Parathyroid adenoma (tissue), 2 donors: ENCODE data around the gene RIPK4.

ENCODE experiments used
- H2AFZ ChIP-seq: fragments of 300-600 bp; sonication (generic); one replicate; pipeline ENCODE4 v1.7.0; 2017; ENCODE audit warnings: antibody characterized with exemption, mild to moderate bottlenecking
- H3K27ac ChIP-seq: fragments of 300-600 bp; sonication (generic); one replicate; pipeline ENCODE4 v1.7.0; 2017
- H3K27me3 ChIP-seq: fragments of 300-600 bp; sonication (generic); one replicate; pipeline ENCODE4 v1.7.0; 2017; ENCODE audit warnings: low read length; ENCODE audit not compliant: control insufficient read depth, insufficient read depth
- H3K36me3 ChIP-seq: fragments of 300-600 bp; sonication (generic); one replicate; pipeline ENCODE4 v1.7.0; 2017; ENCODE audit warnings: low read length; ENCODE audit not compliant: control insufficient read depth, insufficient read depth
- H3K4me1 ChIP-seq: fragments of 300-600 bp; sonication (generic); one replicate; pipeline ENCODE4 v1.7.0; 2017; ENCODE audit warnings: control low read depth
- H3K4me2 ChIP-seq: fragments of 300-600 bp; sonication (generic); one replicate; pipeline ENCODE4 v1.7.0; 2017; ENCODE audit warnings: low read length
- H3K4me3 ChIP-seq: fragments of 300-600 bp; sonication (generic); one replicate; pipeline ENCODE4 v1.7.0; 2017; ENCODE audit warnings: low read depth, low read length
- H3K79me2 ChIP-seq: fragments of 300-600 bp; sonication (generic); one replicate; pipeline ENCODE4 v1.7.0; 2017; ENCODE audit warnings: control low read depth
- H3K9ac ChIP-seq: fragments of 300-600 bp; sonication (generic); one replicate; pipeline ENCODE4 v1.7.0; 2017; ENCODE audit warnings: mild to moderate bottlenecking
- H3K9me3 ChIP-seq: fragments of 300-600 bp; sonication (generic); one replicate; pipeline ENCODE4 v1.7.0; 2017; ENCODE audit warnings: low read length; ENCODE audit not compliant: control insufficient read depth
- CTCF ChIP-seq: fragments of 300-600 bp; sonication (generic); IDR thresholded peaks from one replicate; pipeline ENCODE4 v1.7.0; 2017; ENCODE audit warnings: antibody characterized with exemption, mild to moderate bottlenecking
- donor health status: primary hyperparathyroidism.

The RIPK4 gene

GRCh38 chr21:41754479-41754891 lies 12.4 kb downstream of the RIPK4 start:
- H3K9ac ChIP-seq = no peak overlapping the region
- no peak overlapping the region for H3K4me2 ChIP-seq
- no peaks in the 10 kb centered on the region for H3K4me1 ChIP-seq
- no peaks in the 10 kb centered on the region for H3K27me3 ChIP-seq
- H3K9me3 ChIP-seq = no peaks in the 10 kb centered on the region
- H3K79me2 ChIP-seq = peaks cover 2% of the 10 kb centered on the region
- no peak for TF ChIP-seq CTCF
- H3K4me3 ChIP-seq = no peak overlapping the region
- H3K36me3 ChIP-seq = no peaks in the 10 kb centered on the region
- no peak overlapping the region for H2AFZ ChIP-seq
- H3K27ac ChIP-seq = no peak overlapping the region

GRCh38 chr21:41753006-41753898 lies 13.6 kb downstream of the RIPK4 start:
- H3K27me3 ChIP-seq = no peaks in the 10 kb centered on the region
- H3K9me3 ChIP-seq = no peaks in the 10 kb centered on the region
- no peak for TF ChIP-seq CTCF
- no peaks in the 10 kb centered on the region for H3K36me3 ChIP-seq
- no peak overlapping the region for H2AFZ ChIP-seq
- H3K4me3 ChIP-seq = no peak overlapping the region
- H3K9ac ChIP-seq = no peak overlapping the region
- no peaks in the 10 kb centered on the region for H3K4me1 ChIP-seq
- H3K4me2 ChIP-seq = no peak overlapping the region
- no peak overlapping the region for H3K27ac ChIP-seq
- H3K79me2 ChIP-seq = no peaks in the 10 kb centered on the region

- no peaks in the 10 kb centered on the region for H3K27me3 ChIP-seq
- no peaks in the 10 kb centered on the region for H3K4me1 ChIP-seq
- H3K27ac ChIP-seq = no peak overlapping the region
- no peaks in the 10 kb centered on the region for H3K79me2 ChIP-seq
- no peak overlapping the region for H3K4me2 ChIP-seq
- TF ChIP-seq CTCF = no peak
- H3K9me3 ChIP-seq = no peaks in the 10 kb centered on the region
- H2AFZ ChIP-seq = no peak overlapping the region
- H3K36me3 ChIP-seq = no peaks in the 10 kb centered on the region
- no peak overlapping the region for H3K9ac ChIP-seq
- no peak overlapping the region for H3K4me3 ChIP-seq
Measured at GRCh38 chr21:41752231-41752681, 14.6 kb downstream of the RIPK4 start.

- Histone ChIP-seq H3K9ac (no peak overlapping the region), H3K36me3 (no peaks in the 10 kb centered on the region), H3K27ac (no peak overlapping the region), H3K4me2 (peak overlapping the region; percentile 27), H2AFZ (no peak overlapping the region), H3K4me1 (no peaks in the 10 kb centered on the region), H3K79me2 (no peaks in the 10 kb centered on the region), H3K9me3 (no peaks in the 10 kb centered on the region), H3K27me3 (no peaks in the 10 kb centered on the region), H3K4me3 (no peak overlapping the region)
- TF ChIP-seq CTCF = no peak
Measured at GRCh38 chr21:41751611-41752011, 15.2 kb downstream of the RIPK4 start.
